Measurements from ENCODE around the gene SCFD2. TPM values are rescaled to one million over a fixed set of nuclear protein-coding genes. Genes with fewer than 3 reads are reported as not detected.

SCFD2 gene
- polyA plus RNA-seq, 1 donor from 2014 or later, result 5.0 TPM

DNA sequence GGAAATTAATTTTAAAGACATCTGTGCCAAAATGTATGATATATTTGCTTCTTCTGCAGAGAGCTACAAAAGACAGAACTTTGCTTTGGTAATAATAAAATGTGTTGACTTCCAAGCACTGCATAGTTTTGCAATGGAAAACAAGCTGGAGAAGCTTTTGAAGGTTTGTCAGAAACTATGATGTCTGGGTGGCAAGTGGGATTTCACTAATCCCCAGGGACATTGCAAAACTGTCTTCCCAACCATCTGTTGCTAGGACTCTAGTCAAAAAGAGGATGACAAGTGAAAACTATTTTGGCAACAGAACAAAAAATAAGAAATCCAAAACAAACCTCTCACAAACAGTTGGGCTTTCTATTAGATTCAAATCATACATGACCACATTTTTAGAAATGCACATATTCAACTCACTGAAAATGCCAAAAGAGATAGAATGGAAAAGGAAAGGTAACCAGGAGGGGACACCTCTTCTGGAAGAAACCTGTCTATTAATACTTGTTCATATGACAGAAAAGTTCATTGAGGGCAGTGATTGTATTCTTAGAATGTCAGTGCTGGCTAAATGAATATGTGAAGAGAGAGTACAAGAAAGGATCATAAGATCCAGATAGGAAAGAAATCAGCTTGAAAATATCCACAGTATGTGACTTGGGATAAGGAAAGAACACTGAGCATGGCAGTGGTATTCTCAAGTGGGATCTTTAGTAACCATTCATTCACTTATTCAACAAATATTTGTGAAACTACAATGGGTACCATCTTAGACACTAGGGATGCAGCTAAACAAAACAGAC is 275.7 kb downstream of the SCFD2 start:
- Histone ChIP-seq H3K79me2 (replicated peaks; ENCODE audit: insufficient read depth, low read length) (no peaks in the 10 kb centered on the region), H3K9me3 (ENCODE audit: low read length) (no peaks in the 10 kb centered on the region), H3K4me3 (ENCODE audit: low read length) (no peak overlapping the region), H3K9ac (ENCODE audit: low read length) (no peak overlapping the region), H2AFZ (ENCODE audit: low read depth, low read length) (no peak overlapping the region), H3F3A (ENCODE audit: insufficient read depth, low read length, poor library complexity, severe bottlenecking) (no peaks in the 10 kb centered on the region), H4K20me1 (ENCODE audit: insufficient read depth) (no peaks in the 10 kb centered on the region), H3K27me3 (ENCODE audit: insufficient read depth, low read depth, low read length) (no peaks in the 10 kb centered on the region), H3K4me2 (ENCODE audit: low read length) (no peak overlapping the region), H3K36me3 (ENCODE audit: insufficient read depth, low read length) (no peaks in the 10 kb centered on the region), H3K27ac (ENCODE audit: low read length) (no peak overlapping the region), H3K9me2 (ENCODE audit: insufficient read depth, low read length) (no peaks in the 10 kb centered on the region)
- TF ChIP-seq, protein P1, sequence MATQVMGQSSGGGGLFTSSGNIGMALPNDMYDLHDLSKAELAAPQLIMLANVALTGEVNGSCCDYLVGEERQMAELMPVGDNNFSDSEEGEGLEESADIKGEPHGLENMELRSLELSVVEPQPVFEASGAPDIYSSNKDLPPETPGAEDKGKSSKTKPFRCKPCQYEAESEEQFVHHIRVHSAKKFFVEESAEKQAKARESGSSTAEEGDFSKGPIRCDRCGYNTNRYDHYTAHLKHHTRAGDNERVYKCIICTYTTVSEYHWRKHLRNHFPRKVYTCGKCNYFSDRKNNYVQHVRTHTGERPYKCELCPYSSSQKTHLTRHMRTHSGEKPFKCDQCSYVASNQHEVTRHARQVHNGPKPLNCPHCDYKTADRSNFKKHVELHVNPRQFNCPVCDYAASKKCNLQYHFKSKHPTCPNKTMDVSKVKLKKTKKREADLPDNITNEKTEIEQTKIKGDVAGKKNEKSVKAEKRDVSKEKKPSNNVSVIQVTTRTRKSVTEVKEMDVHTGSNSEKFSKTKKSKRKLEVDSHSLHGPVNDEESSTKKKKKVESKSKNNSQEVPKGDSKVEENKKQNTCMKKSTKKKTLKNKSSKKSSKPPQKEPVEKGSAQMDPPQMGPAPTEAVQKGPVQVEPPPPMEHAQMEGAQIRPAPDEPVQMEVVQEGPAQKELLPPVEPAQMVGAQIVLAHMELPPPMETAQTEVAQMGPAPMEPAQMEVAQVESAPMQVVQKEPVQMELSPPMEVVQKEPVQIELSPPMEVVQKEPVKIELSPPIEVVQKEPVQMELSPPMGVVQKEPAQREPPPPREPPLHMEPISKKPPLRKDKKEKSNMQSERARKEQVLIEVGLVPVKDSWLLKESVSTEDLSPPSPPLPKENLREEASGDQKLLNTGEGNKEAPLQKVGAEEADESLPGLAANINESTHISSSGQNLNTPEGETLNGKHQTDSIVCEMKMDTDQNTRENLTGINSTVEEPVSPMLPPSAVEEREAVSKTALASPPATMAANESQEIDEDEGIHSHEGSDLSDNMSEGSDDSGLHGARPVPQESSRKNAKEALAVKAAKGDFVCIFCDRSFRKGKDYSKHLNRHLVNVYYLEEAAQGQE (IDR thresholded peaks at IDR 0.05; ENCODE audit: borderline replicate concordance), result no peak
- TF ChIP-seq POLR2AphosphoS5 (IDR thresholded peaks at IDR 0.05), result no peak
- TF ChIP-seq MXI1 (conservative IDR thresholded peaks at IDR 0.05; ENCODE audit: poor library complexity, severe bottlenecking), result no peak
- TF ChIP-seq EZH2 (IDR thresholded peaks at IDR 0.05; ENCODE audit: borderline replicate concordance, insufficient read depth, low read length, poor library complexity, severe bottlenecking), result no peak
- no peak for TF ChIP-seq EP300 (conservative IDR thresholded peaks at IDR 0.05; ENCODE audit: poor library complexity, severe bottlenecking)
- TF ChIP-seq SMC3 (conservative IDR thresholded peaks at IDR 0.05; ENCODE audit: poor library complexity), result no peak
- no peak for TF ChIP-seq TAF1 (IDR thresholded peaks at IDR 0.05; ENCODE audit: low read depth)
- no peak for TF ChIP-seq RAD21 (conservative IDR thresholded peaks at IDR 0.05)
- TF ChIP-seq, protein P2, sequence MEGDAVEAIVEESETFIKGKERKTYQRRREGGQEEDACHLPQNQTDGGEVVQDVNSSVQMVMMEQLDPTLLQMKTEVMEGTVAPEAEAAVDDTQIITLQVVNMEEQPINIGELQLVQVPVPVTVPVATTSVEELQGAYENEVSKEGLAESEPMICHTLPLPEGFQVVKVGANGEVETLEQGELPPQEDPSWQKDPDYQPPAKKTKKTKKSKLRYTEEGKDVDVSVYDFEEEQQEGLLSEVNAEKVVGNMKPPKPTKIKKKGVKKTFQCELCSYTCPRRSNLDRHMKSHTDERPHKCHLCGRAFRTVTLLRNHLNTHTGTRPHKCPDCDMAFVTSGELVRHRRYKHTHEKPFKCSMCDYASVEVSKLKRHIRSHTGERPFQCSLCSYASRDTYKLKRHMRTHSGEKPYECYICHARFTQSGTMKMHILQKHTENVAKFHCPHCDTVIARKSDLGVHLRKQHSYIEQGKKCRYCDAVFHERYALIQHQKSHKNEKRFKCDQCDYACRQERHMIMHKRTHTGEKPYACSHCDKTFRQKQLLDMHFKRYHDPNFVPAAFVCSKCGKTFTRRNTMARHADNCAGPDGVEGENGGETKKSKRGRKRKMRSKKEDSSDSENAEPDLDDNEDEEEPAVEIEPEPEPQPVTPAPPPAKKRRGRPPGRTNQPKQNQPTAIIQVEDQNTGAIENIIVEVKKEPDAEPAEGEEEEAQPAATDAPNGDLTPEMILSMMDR (IDR thresholded peaks at IDR 0.05; ENCODE audit: poor library complexity, severe bottlenecking), result no peak

DNA sequence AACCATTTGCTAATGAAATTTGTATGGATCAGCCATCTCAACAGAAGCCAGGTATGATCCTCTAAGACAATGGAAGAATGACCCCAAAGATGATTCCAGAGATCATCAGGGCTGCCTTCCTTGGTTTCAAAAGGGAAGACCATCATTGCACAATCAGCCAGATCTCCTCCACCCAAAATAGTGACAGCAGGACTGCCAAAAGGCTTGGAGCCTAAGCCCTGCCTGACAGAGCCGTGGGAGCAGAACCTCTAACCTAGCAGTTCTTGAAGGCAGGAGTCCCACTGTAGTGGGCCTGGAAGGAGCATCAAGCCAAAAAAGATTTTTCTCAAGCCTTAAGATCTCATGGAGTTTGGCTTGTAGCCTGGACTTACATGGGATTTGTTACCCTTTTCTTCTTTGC is 277.7 kb downstream of the SCFD2 start:
- no peaks in the 10 kb centered on the region for H3K27me3 ChIP-seq (ENCODE audit: insufficient read depth, low read depth, low read length)
- no peaks in the 10 kb centered on the region for H3K79me2 ChIP-seq (replicated peaks; ENCODE audit: insufficient read depth, low read length)
- no peak overlapping the region for H3K9ac ChIP-seq (ENCODE audit: low read length)
- H4K20me1 ChIP-seq (ENCODE audit: insufficient read depth), result no peaks in the 10 kb centered on the region
- H3K9me3 ChIP-seq (ENCODE audit: low read length), result no peaks in the 10 kb centered on the region
- no peaks in the 10 kb centered on the region for H3F3A ChIP-seq (ENCODE audit: insufficient read depth, low read length, poor library complexity, severe bottlenecking)
- H2AFZ ChIP-seq (ENCODE audit: low read depth, low read length), result no peak overlapping the region
- no peaks in the 10 kb centered on the region for H3K36me3 ChIP-seq (ENCODE audit: insufficient read depth, low read length)
- H3K27ac ChIP-seq (ENCODE audit: low read length), result no peak overlapping the region
- no peak for TF ChIP-seq EP300 (conservative IDR thresholded peaks at IDR 0.05; ENCODE audit: poor library complexity, severe bottlenecking)
- TF ChIP-seq, protein P1 (IDR thresholded peaks at IDR 0.05; ENCODE audit: borderline replicate concordance), result no peak
- TF ChIP-seq TAF1 (IDR thresholded peaks at IDR 0.05; ENCODE audit: low read depth), result no peak
- TF ChIP-seq POLR2AphosphoS5 (IDR thresholded peaks at IDR 0.05), result no peak
- TF ChIP-seq, protein P2 (IDR thresholded peaks at IDR 0.05; ENCODE audit: poor library complexity, severe bottlenecking), result no peak
- TF ChIP-seq SMC3 (conservative IDR thresholded peaks at IDR 0.05; ENCODE audit: poor library complexity), result no peak
- no peak for TF ChIP-seq RAD21 (conservative IDR thresholded peaks at IDR 0.05)
- no peak for TF ChIP-seq EZH2 (IDR thresholded peaks at IDR 0.05; ENCODE audit: borderline replicate concordance, insufficient read depth, low read length, poor library complexity, severe bottlenecking)
- no peak for TF ChIP-seq MXI1 (conservative IDR thresholded peaks at IDR 0.05; ENCODE audit: poor library complexity, severe bottlenecking)
- no peak overlapping the region for H3K4me2 ChIP-seq (ENCODE audit: low read length)
- no peak overlapping the region for H3K4me3 ChIP-seq (ENCODE audit: low read length)
- H3K9me2 ChIP-seq (ENCODE audit: insufficient read depth, low read length), result no peaks in the 10 kb centered on the region
